GM18526 (cell line): ENCODE results near the gene ATG2A.

Experiments used
- POLR2A ChIP-seq: IDR thresholded peaks from 3 replicates; pipeline ENCODE4 v1.6.1; 2011; ENCODE audit not compliant: insufficient read length; ENCODE audit errors: extremely low read depth

ATG2A gene

DNA sequence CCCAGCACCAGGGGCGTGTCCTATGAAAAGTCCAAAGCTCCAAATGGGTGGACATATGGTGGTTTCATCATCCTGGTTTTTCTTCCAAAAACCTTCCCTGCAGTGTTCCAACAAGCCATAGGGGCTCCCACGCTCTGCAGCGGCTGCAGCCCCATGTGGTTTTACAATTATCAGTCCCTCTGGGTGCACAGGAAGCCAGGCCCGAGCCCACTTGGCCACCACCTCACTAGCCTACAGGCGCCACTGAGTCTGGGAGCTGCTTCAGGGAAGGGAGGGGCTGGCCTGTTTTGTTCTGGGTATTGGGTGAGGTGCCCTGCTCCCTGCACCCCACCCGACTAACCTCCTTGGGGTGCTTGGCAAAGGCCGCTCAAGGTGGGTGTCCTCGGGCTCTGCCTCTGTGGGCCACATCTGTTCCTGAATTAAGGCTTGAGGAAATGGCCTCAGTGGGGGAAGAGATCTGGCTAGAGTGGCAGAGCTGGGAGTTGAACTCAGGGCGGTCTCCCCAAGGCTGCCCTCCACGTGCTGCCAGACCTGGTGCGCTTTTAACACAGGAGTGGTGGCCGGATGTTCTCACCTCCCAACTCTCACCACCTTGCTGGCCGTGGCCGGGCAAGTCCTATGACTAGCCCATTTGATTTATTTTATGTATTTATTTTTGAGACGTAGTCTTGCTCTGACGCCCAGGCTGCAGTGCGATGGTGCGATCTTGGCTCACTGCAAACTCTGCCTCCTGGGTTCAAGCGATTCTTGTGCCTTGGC lies 67.2 kb downstream of the ATG2A start:
- no peak for TF ChIP-seq POLR2A

- TF ChIP-seq POLR2A = peak; percentile 27
Measured at GRCh38 chr11:64848826-64849597, 68.0 kb downstream of the ATG2A start.

DNA sequence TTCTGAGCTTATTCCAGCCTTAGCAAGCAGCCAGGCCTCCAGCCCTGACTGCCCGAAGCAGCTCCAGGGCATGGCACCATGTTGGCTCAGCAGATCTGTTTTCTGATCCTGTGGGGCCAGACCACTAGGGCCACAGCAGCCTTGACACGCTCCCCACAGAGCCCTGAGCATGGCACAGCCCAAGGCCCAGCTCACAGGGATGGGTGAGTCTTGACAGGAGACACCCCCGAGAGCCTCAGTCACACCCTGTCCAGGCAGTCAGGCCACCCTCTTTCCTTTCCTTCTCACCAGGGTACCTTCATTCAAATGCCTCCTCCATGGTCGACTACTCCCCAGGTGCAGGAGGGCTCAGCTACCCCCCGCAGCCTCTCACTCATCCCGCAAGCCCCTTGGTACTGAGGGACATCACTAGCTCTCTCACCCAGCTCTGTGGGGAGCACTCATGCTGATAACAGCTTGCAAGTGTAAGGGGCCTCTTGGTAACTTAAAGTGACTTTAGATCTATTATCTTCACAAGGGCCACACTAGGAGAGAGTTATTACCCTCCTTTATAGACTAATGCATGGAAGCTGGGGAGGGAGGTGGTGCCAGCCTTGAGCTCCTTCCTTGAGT lies 68.7 kb downstream of the ATG2A start:
- TF ChIP-seq POLR2A = no peak

GRCh38 chr11:64846998-64847666 lies 69.9 kb downstream of the ATG2A start:
- TF ChIP-seq POLR2A = no peak

- TF ChIP-seq POLR2A = no peak
Measured at GRCh38 chr11:64845129-64845775, 71.8 kb downstream of the ATG2A start.
